GM19468 (cell line): Measurements from ENCODE around the gene SMIM45.
"Not testable (repeated sequence)": the region's sequence is repeated elsewhere in the genome, so short reads cannot be mapped to it uniquely, and the experiment has no call there.

Experiments used
- ATAC-seq: cut with Tn5 transposase; IDR thresholded peaks from one replicate; pipeline ENCODE4 v1.9.1; 2021; ENCODE audit warnings: mild to moderate bottlenecking, moderate library complexity, moderate number of reproducible peaks; ENCODE audit not compliant: unreplicated experiment; ENCODE audit errors: extremely low read depth

The SMIM45 gene

DNA sequence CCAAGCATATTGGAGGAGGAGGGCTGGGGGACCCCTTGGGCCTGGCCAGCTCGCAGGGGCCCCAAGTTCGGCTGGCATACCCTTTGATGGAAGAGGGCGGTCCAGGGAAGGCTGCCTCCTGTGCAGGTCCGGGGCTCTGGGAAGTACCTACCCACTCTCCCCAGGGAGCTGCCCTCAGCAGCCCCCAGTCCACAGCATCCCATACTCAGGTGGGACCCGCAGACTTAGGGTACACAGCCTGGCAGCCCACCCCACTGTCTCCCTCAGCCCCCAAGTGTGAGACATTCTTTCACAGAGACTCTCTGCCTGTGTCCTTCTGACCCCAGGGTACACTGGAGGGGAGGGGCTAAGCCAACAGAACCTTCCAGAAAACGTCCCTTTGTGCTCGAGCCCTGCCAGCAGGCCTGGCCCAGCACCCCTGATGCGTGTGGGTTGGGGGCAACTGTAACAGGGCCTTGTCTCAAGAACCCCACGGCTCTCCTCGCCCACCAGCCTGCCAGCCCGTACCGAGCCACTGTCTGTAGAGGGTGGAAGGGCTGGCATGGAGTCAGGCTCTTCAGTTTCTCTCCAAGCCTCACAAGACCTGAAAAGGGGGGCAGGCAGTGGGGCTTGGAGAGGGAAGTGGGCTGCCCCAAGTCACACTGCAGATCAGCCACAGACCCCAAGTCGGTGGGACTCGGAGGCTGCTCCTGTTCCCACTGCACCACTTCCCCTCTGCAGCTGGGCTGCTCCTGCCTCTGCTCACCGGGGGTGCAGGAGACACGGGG is 18.4 kb upstream of the SMIM45 start:
- ATAC-seq, result no peak

DNA sequence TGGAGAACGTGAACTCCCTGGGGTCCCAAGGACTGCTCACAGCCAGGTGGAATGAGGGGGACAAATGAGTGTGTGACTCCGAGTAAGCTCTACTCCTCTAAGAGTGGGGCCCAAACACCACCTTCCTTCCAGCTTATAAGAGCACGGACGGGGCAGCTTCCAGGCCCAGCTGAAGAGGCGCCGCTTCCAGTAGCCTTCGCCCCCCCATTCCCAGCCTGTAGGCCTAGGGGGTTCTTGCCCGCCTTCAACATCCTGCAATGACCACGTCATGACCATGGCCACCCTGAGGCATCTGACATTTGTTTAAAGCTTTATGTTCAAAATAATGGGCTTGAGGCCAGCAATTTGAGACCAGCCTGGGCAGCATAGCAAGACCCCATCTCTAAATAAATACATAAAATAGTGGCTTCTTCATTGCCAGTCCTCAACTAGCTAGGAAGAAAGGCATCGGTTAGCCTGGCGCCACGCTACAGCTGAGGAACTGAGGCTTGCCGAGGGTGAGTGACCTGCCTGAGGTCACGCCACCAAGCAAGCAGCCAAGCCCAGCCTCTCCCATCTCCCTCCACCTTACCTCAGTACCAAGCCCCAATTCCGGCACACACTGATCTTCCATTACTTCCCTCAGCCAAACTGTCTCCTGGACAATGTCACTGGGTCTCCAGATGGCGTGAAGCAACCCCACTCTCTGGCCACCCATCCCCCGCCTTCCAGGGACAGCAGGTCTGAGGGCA is 17.5 kb upstream of the SMIM45 start:
- ATAC-seq, result no peak

DNA sequence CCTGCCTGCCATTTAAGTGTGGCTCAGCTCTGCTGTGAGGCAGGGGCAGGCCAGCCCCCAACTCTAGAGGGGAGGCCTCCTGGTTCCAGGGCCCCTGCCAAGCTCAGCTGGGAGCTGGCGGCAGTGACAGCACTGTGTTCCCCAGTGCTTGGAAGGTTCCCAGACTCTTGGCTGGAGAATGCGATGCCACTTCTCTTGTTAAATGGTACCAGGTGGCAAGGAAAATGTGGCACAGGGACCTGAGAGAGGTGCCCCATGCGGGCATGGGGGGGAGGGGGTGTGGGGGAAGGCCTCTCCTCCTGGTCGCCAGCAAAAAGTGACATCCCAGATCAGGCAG is 17.0 kb upstream of the SMIM45 start:
- ATAC-seq, result no peak

DNA sequence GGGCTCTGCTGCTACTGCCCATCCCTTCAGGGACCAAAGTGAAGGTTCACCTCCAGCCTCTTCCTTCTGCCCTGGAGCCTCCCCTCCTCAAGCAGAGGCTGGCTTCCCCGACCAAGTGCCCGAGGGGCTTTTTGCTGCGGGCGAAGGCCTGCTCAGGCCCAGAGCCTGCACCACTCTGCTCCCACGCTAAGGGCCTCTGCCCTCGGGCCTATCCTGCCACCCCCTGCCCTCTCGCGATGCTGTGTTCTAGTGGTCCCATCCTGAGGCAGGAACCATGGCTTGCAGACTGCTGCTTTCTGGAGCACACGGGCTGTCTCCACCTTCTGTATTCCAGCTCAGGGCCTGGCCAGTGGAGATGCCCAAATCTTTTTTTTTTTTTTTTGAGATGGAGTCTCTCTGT is 16.4 kb upstream of the SMIM45 start:
- ATAC-seq, result no peak

DNA sequence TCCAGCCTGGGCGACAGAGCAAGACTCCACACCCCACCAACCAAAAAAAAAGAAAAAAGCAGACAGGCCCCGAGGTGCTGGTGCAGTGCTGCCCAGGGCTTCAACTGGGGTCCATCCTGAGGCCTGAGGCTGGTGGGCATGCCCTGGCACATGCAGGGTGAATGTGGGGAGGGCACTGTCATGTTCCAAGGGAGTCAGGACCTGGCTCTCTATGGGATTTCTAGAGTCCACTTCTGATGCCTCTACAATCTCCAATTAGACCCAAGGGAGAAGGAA is 15.1 kb upstream of the SMIM45 start:
- no peak for ATAC-seq

DNA sequence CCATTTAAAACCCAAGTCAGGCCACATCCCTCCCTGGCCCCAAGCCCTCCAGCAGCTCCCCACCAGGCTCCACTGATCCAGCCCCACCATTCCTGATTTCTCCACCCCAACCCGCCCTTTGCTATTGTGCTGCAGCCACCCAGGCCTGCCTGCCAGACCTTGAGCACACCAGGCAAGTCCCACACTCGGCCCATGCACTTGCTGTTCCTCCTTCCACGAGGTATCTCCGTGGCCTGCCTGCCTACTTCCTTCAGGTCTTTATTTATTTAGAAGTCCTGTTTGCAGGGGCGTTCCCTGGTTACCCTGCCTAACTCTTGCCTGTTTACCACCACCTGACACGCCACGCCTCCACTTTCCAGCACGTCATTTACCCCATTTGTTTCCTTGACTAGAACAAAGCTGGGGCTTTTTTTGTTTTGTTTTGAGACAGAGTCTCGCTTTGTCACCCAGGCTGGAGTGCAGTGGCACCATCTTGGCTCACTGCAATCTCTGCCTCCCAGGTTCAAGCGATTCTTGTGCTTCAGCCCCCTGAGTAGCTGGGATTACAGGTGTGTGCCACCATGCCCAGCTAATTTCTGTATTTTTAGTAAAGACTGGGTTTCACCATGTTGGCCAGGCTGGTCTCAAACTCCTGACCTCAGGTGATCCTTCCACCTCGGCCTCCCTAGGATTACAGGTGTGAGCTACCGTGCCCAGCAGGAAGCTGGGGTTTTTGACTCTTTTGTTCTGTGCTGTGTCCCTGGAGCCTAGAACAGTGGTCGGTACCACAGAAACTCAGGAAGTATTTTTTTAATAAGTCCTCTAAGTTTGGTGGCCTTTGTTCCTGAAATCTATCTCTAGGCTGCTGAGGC is 11.7 kb upstream of the SMIM45 start:
- ATAC-seq, result no peak

DNA sequence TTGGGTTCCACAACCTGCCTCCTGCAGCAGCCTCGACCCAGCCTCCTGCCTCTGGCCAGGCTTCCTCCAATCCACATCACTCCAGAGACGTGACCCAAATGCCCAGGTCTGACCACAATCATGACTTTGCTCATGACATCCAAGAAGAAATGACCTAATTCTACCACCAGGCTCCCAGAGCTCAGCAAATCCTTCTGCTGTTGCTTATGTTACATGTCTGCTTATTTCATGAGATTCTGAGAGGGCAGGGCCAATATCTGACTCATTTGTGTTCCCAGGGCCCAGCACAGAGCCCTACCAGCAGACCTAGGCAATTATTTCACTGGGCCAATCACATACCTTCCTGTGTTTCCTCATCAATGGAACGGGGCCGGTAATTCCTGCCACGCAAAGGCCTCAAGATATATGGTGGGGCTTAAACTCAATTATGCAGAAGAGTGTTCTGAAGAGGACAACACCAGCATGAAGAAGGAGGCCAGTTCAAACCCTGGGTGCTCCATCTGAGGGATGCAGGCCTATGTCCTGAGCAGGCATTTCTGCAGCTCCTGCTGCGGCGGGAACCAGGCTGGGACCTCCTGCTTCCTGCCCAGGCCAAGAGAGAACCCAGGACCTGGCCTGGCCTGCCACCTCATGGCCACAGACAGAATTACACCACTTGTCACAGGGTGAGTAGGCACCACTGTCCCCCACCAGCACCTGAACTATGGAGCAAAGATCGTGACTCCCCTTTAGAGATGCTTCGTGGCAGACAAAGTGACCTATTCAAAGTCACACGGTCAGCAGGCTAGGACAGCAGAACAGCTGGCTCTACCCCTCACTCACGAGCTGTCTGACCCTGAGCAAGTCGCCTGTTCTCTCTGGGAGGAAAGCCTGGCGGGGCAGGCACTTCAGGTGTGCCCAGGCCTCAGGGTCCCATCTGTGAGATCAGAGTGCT is 10.9 kb upstream of the SMIM45 start:
- ATAC-seq, result no peak

DNA sequence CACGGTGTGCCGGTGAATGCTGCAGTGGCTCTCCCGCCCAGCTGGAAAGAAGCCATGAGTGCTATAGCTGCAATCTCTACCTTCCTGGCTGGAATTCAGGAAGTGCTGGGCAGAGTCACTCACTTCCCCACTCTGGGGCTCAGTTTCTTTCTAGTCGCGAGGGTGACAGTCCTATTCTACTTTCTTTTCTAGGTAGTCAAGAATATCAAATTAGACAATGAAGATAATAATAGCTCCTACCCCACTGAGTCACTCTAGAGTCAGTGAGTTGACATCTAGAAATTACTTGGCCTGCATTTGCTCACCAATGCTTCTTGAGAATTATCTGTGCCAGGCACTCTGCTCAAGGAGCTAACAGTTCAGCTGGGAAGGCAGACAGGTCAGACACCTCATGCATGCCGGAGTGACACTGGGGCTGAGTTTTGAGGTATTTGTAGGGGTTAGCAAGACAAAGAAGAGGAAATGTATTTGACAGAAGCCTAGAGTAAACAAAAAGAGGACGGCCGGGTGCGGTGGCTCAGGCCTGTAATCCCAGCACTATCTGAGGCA is 8.2 kb upstream of the SMIM45 start:
- no peak for ATAC-seq

DNA sequence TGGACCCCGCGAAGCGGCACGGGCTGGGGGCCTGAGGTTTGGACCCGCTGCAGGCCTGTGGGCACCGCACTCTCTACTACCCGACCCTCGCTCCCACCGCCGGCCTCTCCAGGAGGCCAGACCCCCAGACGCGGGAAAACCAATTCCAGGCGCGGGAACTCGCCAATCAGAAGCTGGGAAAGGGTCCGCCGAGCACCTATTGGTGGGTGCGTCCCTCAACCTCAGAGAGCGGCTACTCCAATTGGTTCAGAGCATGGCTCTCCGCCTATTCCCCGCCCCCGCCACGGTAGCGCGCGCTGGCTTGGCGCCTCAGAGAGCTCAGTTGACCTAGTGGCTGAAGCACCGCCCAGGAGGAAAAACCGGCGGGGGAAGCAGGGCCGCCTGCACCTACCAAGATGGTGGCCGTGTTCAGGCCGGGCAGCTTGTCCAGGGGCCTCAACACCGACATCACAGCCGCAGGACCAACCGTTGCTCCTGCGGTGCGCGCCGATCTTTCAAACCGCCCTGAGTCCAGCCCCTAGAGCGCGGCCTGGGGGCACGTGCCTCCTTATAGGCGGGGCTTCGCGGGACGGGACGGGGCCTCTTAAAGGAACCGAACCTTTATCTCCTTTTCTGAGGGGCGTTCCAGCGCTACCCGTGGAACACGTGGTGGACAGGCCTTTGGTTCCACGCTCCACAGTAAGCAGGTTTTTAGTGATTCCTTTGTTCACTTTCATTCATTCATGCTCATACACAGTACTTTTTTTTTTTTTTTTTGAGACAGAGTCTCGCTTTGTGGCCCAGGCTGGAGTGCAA is 5.1 kb upstream of the SMIM45 start, which contains the start of gene CENPM:
TSS of gene CENPM (minus strand) at position 524 of the 795 bp plus-strand sequence. CDS start at position 448, 76 bp downstream.
- ATAC-seq, result peak; percentile 29

DNA sequence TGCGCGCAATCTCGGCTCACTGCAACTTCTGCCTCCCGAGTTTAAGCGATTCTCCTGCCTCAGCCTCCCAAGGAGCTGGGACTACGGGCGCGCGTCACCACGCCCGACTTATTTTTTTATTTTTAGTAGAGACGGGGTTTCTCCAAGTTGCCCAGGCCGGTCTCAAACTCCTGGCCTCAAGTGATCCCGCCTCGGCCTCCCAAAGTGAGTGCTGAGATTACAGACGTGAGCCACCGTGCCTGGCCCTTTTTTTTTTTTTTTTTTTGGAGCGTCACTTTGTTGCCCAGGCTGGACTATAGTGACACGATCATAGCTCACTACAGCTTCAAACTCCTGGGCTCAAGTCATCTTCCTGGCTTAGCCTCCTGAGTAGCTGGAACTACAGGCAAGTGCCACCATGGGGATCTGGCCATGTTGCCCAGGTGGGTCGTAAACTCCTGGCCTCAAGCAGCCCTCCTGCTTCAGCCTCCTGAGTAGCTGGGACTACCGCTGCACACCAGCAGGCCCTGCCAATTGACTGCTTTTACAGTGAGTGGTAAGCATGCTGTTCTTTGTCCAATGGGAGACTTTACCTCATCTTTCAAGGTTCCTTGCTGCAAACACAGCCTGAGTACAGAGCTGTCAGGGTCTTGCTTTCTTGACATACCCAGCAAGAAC is 4.4 kb upstream of the SMIM45 start:
- ATAC-seq, result no peak

DNA sequence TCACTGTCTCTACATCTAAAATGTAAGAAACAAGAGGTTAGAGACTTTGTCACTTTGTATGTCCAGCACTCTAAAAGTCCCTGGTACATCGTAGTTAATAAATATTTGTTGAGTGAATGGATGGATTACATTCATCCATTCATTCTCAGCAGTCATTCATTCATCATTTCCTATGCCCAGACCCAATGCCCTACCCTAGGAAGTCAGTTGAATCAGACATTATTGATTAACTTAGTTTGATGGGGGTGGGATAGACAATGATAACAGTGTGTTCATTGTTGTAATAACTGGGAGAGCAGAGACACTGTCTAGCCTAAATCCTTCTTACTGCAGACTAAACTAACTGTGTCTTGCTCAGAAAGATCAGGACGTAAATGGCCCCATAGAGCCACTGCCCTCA is 3.8 kb upstream of the SMIM45 start:
- ATAC-seq, result no peak

DNA sequence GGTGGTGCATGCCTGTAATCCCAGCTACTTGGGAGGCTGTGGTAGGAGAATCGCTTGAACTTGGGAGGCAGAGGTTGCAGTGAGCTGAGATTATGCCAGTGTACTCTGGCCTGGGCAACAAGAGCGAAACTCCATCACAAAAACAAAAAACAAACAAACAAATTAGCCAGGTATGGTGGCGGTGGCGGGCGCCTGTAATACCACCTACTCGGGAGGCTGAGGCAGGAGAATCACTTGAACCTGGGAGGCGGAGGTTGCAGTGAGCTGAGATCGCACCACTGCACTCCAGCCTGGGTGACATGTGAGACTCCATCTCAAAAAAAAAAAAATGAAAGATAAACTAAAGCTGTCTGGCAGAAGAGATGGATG is 3.0 kb upstream of the SMIM45 start:
- not testable (repeated sequence) for ATAC-seq

DNA sequence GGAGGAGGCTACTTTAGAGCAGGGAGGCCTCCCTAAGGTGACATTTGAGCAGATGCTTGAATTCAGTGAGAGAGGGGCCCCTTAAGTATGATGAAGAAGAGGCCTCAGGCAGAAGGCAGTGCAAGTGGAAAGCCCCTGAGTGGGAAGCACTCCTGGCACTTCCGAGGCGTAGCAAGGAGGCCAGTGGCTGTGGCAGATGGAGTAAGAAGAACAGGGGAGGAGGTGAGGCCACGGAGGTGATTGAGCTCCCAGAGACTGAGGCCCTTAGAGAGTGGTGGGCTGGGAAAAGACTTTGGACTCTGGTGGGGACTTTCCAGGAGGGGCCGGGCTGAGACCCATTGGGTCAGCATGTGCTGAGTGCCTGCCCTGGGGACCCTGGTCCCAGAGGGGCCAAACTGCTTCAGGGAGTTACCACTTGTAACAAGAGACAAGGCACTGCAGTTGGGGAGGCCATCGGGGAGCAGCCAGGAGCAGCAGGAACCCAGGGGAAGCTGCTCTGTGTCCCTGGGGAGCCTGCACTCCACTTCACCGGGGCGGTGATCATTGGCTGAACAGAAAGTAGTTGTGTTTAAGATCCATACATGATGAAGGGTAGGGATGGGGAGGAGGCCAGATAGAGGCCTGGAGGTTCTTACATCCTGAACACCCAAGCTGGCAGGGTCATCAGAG is 2.5 kb upstream of the SMIM45 start:
- no peak for ATAC-seq

DNA sequence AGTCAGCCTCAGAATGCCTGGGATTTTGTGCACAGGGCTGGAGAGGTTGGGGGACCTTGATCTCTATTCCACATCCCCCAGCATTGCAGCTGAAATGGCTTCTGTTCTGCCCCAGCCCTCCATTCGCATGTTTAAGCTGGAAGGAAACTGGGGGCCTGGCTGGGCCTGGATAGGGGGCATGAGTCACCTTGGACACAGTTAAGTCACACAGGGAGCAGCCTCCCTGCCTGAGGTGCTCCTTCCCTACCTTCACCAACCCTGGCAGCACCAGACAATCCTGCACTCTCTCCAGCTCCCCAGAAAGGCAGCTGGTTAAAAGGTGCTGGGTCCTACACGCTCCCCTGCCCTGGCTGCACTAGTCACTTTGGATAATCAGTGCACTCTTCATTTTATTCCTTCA is 763 bp downstream of the SMIM45 start:
- ATAC-seq, result no peak

DNA sequence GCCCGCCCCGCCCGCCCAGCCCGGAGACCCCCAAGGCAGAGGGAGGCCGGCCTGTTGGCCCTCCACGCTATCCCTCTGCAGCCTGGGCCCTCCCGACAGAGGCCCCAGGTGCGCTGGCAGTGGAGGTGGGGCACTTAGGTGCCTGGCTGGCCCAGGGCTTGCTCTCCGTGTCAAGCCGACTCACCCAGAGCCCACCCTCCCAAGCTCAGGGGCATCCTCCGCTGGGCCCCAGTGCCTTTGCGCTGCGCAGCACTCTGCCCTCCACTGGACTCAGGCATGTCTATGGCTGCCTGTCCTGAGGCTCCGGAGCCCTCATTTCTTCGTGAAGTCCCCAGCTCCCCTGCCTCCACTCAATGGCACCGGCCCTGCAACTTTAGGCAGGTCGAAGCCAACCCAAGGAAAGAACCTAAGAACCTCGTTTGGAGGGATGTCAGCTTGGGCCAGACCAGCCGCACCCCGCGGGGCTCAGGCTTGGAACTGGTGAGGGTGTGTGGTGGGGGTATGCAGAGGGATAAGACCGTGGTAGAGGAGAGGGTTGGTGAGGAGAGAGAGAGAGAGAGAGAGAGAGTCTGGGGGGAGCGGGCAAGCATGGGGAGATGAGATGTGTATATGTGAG is 6.1 kb downstream of the SMIM45 start:
- no peak for ATAC-seq

DNA sequence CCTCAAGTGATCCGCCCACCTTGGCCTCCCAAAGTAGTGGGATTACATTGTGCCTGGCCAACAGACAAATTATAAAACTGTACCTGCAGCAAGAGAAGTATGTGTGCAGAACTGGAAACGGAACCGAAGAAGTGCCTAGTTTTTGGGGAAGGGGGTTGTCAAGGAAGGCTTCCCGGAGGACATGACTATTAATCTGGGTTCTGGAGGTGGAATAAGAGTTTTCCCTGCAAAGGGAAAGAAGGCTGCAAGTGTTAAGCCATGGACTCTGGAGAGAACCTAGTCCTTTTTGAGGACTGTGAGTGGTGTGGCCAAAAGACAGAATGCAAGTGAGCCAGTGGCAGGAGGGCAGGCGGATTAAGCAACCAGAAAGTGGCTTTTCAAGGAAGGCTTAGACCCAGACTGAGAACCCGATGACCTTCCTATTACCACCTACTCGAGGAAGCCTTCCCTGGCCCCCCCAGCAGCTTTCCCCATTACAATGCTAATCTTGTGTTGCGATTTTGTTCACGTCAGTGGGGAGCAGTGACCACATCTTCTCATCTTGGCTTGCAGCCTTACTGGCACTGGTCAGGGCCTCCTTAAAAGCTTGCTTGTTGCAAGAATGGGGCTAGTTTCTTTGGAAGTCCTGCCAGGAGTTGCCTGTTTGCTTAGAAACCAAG is 11.6 kb downstream of the SMIM45 start:
- no peak for ATAC-seq

DNA sequence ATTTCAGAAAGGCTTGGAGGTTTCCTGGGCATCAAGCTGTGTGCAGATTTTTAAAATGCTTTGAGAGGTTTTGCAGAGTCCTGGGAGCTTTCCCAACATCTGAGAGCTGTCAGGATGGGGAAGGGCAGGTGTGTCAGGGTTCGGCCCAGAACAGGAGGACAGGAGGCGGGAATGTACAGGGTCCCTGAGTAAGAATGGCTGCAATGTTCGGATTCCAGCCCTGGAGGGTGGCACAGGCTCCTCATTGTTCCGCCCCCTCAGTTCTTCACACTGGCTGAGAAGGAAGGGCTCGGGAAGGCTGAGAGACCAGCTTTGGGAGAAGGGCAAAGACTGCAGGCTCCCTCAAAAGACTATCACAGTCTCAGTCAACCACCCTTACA is 12.2 kb downstream of the SMIM45 start:
- ATAC-seq, result no peak
